ENCODE results near the gene CENPC.

DNA sequence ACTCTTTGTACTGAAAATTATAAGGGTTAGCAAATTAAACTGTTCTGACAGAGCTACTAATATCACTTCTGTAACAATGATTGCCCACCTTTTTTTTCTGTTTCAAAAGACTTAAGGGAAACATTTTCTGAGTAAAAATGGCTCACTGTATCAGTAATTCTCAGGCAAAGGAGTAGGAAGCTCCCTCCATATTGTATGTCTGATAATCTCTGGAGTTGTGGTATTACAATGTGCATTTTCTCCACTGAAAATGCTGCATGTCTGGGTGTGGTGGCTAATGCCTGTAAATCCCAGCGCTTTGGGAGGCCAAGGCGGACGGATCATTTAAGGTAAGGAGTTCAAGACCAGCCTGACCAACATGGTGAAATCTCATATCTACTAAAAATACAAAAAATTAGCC is 8.8 kb upstream of the CENPC start:
- TF ChIP-seq EZH2 (IDR thresholded peaks at IDR 0.05; ENCODE audit: low read depth, unreplicated experiment) (no peak), EZH2phosphoT487 (IDR thresholded peaks at IDR 0.05; ENCODE audit: unreplicated experiment) (no peak), CREB1 (CRISPR knock-in tag; IDR thresholded peaks at IDR 0.05; ENCODE audit: low read depth) (no peak), STAT1 (IDR thresholded peaks at IDR 0.05; ENCODE audit: unreplicated experiment) (no peak), POLR2AphosphoS5 (IDR thresholded peaks at IDR 0.05; ENCODE audit: low read depth) (no peak), JUNB (IDR thresholded peaks at IDR 0.05; ENCODE audit: unreplicated experiment) (no peak)
- TF ChIP-seq, protein P1, sequence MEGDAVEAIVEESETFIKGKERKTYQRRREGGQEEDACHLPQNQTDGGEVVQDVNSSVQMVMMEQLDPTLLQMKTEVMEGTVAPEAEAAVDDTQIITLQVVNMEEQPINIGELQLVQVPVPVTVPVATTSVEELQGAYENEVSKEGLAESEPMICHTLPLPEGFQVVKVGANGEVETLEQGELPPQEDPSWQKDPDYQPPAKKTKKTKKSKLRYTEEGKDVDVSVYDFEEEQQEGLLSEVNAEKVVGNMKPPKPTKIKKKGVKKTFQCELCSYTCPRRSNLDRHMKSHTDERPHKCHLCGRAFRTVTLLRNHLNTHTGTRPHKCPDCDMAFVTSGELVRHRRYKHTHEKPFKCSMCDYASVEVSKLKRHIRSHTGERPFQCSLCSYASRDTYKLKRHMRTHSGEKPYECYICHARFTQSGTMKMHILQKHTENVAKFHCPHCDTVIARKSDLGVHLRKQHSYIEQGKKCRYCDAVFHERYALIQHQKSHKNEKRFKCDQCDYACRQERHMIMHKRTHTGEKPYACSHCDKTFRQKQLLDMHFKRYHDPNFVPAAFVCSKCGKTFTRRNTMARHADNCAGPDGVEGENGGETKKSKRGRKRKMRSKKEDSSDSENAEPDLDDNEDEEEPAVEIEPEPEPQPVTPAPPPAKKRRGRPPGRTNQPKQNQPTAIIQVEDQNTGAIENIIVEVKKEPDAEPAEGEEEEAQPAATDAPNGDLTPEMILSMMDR (conservative IDR thresholded peaks at IDR 0.05; ENCODE audit: low read depth in 2 of 2): no peak
- TF ChIP-seq, protein P2, sequence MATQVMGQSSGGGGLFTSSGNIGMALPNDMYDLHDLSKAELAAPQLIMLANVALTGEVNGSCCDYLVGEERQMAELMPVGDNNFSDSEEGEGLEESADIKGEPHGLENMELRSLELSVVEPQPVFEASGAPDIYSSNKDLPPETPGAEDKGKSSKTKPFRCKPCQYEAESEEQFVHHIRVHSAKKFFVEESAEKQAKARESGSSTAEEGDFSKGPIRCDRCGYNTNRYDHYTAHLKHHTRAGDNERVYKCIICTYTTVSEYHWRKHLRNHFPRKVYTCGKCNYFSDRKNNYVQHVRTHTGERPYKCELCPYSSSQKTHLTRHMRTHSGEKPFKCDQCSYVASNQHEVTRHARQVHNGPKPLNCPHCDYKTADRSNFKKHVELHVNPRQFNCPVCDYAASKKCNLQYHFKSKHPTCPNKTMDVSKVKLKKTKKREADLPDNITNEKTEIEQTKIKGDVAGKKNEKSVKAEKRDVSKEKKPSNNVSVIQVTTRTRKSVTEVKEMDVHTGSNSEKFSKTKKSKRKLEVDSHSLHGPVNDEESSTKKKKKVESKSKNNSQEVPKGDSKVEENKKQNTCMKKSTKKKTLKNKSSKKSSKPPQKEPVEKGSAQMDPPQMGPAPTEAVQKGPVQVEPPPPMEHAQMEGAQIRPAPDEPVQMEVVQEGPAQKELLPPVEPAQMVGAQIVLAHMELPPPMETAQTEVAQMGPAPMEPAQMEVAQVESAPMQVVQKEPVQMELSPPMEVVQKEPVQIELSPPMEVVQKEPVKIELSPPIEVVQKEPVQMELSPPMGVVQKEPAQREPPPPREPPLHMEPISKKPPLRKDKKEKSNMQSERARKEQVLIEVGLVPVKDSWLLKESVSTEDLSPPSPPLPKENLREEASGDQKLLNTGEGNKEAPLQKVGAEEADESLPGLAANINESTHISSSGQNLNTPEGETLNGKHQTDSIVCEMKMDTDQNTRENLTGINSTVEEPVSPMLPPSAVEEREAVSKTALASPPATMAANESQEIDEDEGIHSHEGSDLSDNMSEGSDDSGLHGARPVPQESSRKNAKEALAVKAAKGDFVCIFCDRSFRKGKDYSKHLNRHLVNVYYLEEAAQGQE (IDR thresholded peaks at IDR 0.05; ENCODE audit: unreplicated experiment): no peak
